Neural crest cell (in vitro differentiated cells): ENCODE results near the gene FBXO21. TPM values are rescaled to one million over a fixed set of nuclear protein-coding genes. Genes with fewer than 3 reads are reported as not detected.
"Not testable (repeated sequence)": the region's sequence is repeated elsewhere in the genome, so short reads cannot be mapped to it uniquely, and the experiment has no call there.

ENCODE experiments used
- DNase-seq: peaks from one replicate; pipeline ENCODE4 v3.0.0; 2021; ENCODE audit warnings: low read depth, mixed read lengths, low spot score
- H3K27ac Mint-ChIP-seq: one replicate; pipeline ENCODE4 v1.8.0; 2021; ENCODE audit warnings: mild to moderate bottlenecking, mixed read lengths; ENCODE audit not compliant: unreplicated experiment
- H3K27me3 Mint-ChIP-seq: 2 replicates; pipeline ENCODE4 v1.8.0; 2021; ENCODE audit warnings: low read depth, mild to moderate bottlenecking, mixed read lengths
- H3K36me3 Mint-ChIP-seq: 2 replicates; pipeline ENCODE4 v1.8.0; 2021; ENCODE audit warnings: low read depth, mild to moderate bottlenecking, mixed read lengths
- H3K4me1 Mint-ChIP-seq: 2 replicates; pipeline ENCODE4 v1.8.0; 2021; ENCODE audit warnings: mixed read lengths
- H3K4me3 Mint-ChIP-seq: one replicate; pipeline ENCODE4 v1.8.0; 2021; ENCODE audit warnings: mild to moderate bottlenecking, mixed read lengths
- H3K9me3 Mint-ChIP-seq: 2 replicates; pipeline ENCODE4 v1.8.0; 2021; ENCODE audit warnings: mixed read lengths
- total RNA-seq: library from RNA; stranded (reverse); gene quantifications from 2 replicates; pipeline ENCODE4 v1.2.1, GENCODE V29; 2021
- TF ChIP-seq, protein P1 (sequence below): fragments of 200-600 bp; sonication (generic); conservative IDR thresholded peaks from 2 replicates; pipeline ENCODE4 v1.5.0; 2021; ENCODE audit warnings: antibody characterized with exemption, mild to moderate bottlenecking

Gene FBXO21
- total RNA-seq, 1 donor from 2014 or later, result 60.3 TPM

DNA sequence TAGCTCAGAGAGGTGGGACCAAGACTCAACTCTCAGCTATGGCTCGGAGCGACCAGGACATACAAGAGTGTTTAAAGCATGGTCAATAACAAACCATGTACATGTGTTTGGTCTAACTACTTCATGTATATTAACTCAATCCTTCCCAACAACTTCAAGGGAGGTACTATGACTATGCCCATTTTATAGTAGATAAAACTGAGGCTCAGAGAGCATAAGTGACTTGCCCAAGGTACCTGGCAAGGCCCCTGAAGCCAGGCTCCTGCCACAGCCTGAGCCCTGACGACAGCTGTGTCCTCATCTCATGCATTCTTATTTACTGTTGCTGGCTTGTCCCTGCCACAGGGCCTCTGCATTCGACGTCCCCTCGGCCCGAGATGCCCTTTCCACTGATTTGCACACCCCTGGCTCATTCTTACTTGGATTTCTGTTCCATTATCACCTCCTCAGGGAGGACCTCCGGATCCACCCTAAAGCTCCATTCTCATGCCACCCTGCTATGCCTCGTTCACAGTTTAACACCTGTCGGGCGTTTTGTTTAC is 93.7 kb downstream of the FBXO21 start:
- TF ChIP-seq, protein P1, sequence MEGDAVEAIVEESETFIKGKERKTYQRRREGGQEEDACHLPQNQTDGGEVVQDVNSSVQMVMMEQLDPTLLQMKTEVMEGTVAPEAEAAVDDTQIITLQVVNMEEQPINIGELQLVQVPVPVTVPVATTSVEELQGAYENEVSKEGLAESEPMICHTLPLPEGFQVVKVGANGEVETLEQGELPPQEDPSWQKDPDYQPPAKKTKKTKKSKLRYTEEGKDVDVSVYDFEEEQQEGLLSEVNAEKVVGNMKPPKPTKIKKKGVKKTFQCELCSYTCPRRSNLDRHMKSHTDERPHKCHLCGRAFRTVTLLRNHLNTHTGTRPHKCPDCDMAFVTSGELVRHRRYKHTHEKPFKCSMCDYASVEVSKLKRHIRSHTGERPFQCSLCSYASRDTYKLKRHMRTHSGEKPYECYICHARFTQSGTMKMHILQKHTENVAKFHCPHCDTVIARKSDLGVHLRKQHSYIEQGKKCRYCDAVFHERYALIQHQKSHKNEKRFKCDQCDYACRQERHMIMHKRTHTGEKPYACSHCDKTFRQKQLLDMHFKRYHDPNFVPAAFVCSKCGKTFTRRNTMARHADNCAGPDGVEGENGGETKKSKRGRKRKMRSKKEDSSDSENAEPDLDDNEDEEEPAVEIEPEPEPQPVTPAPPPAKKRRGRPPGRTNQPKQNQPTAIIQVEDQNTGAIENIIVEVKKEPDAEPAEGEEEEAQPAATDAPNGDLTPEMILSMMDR, result no peak
- H3K36me3 Mint-ChIP-seq, result peaks cover 2% of the 10 kb centered on the region
- peaks cover 11% of the 10 kb centered on the region for H3K4me1 Mint-ChIP-seq
- no peaks in the 10 kb centered on the region for H3K9me3 Mint-ChIP-seq
- H3K4me3 Mint-ChIP-seq, result no peak overlapping the region
- H3K27me3 Mint-ChIP-seq, result peaks cover 76% of the 10 kb centered on the region
- no peak overlapping the region for H3K27ac Mint-ChIP-seq
- no peak for DNase-seq

GRCh38 chr12:117095191-117095590 is 95.1 kb downstream of the FBXO21 start:
- H3K4me3 Mint-ChIP-seq, DNase-seq, H3K27ac Mint-ChIP-seq, H3K36me3 Mint-ChIP-seq, H3K9me3 Mint-ChIP-seq: not testable (repeated sequence)
- Mint-ChIP-seq H3K4me1 (peaks cover 18% of the 10 kb centered on the region), H3K27me3 (peaks cover 62% of the 10 kb centered on the region)

- H3K27me3 Mint-ChIP-seq, result peaks cover 54% of the 10 kb centered on the region
Measured at GRCh38 chr12:117093918-117094630, 96.2 kb downstream of the FBXO21 start.

DNA sequence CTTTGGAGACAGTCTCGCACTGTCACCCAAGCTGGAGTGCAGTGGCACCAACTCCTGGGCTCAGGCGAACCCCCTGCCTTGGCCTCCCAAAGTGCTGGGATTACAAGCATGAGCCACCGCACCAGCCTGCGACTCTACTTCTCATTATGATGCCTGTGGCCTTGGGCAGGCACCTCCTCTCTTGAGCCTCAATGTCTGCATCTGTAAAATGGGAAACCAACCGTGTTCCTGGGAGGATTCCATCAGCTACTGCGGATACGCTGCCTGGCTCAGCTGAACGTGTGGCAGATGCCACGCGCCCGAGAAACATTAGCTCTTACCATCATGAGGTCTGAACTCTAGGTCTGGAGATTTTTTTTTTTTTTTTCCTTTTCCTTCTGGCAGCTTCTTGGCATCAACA is 96.8 kb downstream of the FBXO21 start:
- Mint-ChIP-seq H3K9me3 (peaks cover 7% of the 10 kb centered on the region), H3K36me3 (no peaks in the 10 kb centered on the region), H3K4me1 (peaks cover 18% of the 10 kb centered on the region), H3K4me3 (no peak overlapping the region), H3K27me3 (peaks cover 49% of the 10 kb centered on the region), H3K27ac (no peak overlapping the region)
- TF ChIP-seq, protein P1, result no peak
- no peak for DNase-seq

More at GRCh38 chr12:117093918-117094630, 96.2 kb downstream of the FBXO21 start:
- H3K27ac Mint-ChIP-seq, result no peak overlapping the region
- H3K4me3 Mint-ChIP-seq, result no peak overlapping the region
- DNase-seq, result no peak
- TF ChIP-seq, protein P1, result no peak
- H3K36me3 Mint-ChIP-seq, result no peaks in the 10 kb centered on the region
- peaks cover 7% of the 10 kb centered on the region for H3K9me3 Mint-ChIP-seq
- peaks cover 18% of the 10 kb centered on the region for H3K4me1 Mint-ChIP-seq

GRCh38 chr12:117092886-117093285 is 97.4 kb downstream of the FBXO21 start:
- H3K9me3 Mint-ChIP-seq, result peaks cover 7% of the 10 kb centered on the region
- H3K36me3 Mint-ChIP-seq, result no peaks in the 10 kb centered on the region
- DNase-seq, result no peak
- H3K27ac Mint-ChIP-seq, result no peak overlapping the region
- peaks cover 44% of the 10 kb centered on the region for H3K27me3 Mint-ChIP-seq
- H3K4me3 Mint-ChIP-seq, result no peak overlapping the region
- peaks cover 16% of the 10 kb centered on the region for H3K4me1 Mint-ChIP-seq
- TF ChIP-seq, protein P1, result no peak

- Mint-ChIP-seq H3K9me3 (peaks cover 7% of the 10 kb centered on the region), H3K27me3 (peaks cover 39% of the 10 kb centered on the region), H3K27ac (no peak overlapping the region), H3K36me3 (no peaks in the 10 kb centered on the region), H3K4me1 (peaks cover 13% of the 10 kb centered on the region), H3K4me3 (no peak overlapping the region)
- no peak for DNase-seq
- TF ChIP-seq, protein P1, result no peak
Measured at GRCh38 chr12:117092511-117092780, 97.8 kb downstream of the FBXO21 start.
